CD14-positive monocyte (primary cell): ENCODE measurements around the gene STMP1. TPM values are rescaled to one million over a fixed set of nuclear protein-coding genes. Genes with fewer than 3 reads are reported as not detected.

Source experiments
- DNase-seq, 3 donors: peaks; one replicate each; pipeline ENCODE4 v3.0.0-alpha.2; 2011 to 2022
- H2AFZ ChIP-seq: 2 replicates; pipeline ENCODE4 v1.6.0; 2012; ENCODE audit warnings: mild to moderate bottlenecking, low read depth, low read length, inconsistent platforms; ENCODE audit not compliant: insufficient read depth, poor library complexity, severe bottlenecking
- H3K27ac ChIP-seq, 2 donors: 1 replicate in 1 of 2; 2 replicates in 1 of 2; pipeline ENCODE4 v1.5.1; 2012 to 2013; ENCODE audit warnings: low read length in 2 of 2, control low read depth in 1 of 2, inconsistent platforms in 1 of 2, low read depth in 1 of 2, mild to moderate bottlenecking in 1 of 2
- H3K27me3 ChIP-seq, 2 donors: one replicate each; pipeline versions ENCODE4 v1.6.0 to v1.6.1; 2011 to 2013; ENCODE audit warnings: low read length in 2 of 2; ENCODE audit not compliant: control insufficient read depth in 2 of 2, insufficient read depth in 2 of 2
- H3K36me3 ChIP-seq, 2 donors: replicated peaks in 1 of 2; 1 replicate in 1 of 2; 2 replicates in 1 of 2; pipeline versions ENCODE4 v1.5.1 to v1.6.1; 2012 to 2013; ENCODE audit warnings: low read length in 2 of 2, control low read depth in 1 of 2, inconsistent platforms in 1 of 2, mild to moderate bottlenecking in 1 of 2; ENCODE audit not compliant: insufficient read depth in 2 of 2, control insufficient read depth in 1 of 2
- H3K4me1 ChIP-seq, 2 donors: 1 replicate in 1 of 2; 2 replicates in 1 of 2; pipeline versions ENCODE4 v1.5.1 to v1.6.1; 2012 to 2013; ENCODE audit warnings: low read length in 2 of 2, control low read depth in 1 of 2, inconsistent platforms in 1 of 2, mild to moderate bottlenecking in 1 of 2, moderate library complexity in 1 of 2; ENCODE audit not compliant: insufficient read depth in 2 of 2, control insufficient read depth in 1 of 2
- H3K4me2 ChIP-seq: replicated peaks from 2 replicates; pipeline ENCODE3; 2012; ENCODE audit warnings: low read length, moderate library complexity, mild to moderate bottlenecking; ENCODE audit not compliant: poor library complexity, severe bottlenecking; ENCODE audit errors: extremely low read depth
- H3K4me3 ChIP-seq, 3 experiments: fragments of 200-600 bp in 1 of 3; sonication (generic) in 1 of 3; replicated peaks in 1 of 3; 1 replicate in 2 of 3; 2 replicates in 1 of 3; pipeline ENCODE4 v1.5.1; 2011 to 2013; ENCODE audit warnings: low read length in 3 of 3, mild to moderate bottlenecking in 3 of 3, control low read depth in 2 of 3, low read depth in 2 of 3, inconsistent platforms in 1 of 3, moderate library complexity in 1 of 3
- H3K79me2 ChIP-seq: 2 replicates; pipeline ENCODE4 v1.6.0; 2012; ENCODE audit warnings: mild to moderate bottlenecking, control low read depth, inconsistent platforms, low read length, moderate library complexity; ENCODE audit not compliant: insufficient read depth
- H3K9ac ChIP-seq: 2 replicates; pipeline ENCODE4 v1.6.0; 2017; ENCODE audit warnings: low read length, mild to moderate bottlenecking; ENCODE audit not compliant: insufficient read depth, poor library complexity, severe bottlenecking
- H3K9me3 ChIP-seq, 2 donors: replicated peaks in 1 of 2; 1 replicate in 1 of 2; 2 replicates in 1 of 2; pipeline versions ENCODE4 v1.5.1 to v1.6.1; 2012 to 2013; ENCODE audit warnings: low read length in 2 of 2, control low read depth in 1 of 2; ENCODE audit not compliant: control insufficient read depth in 1 of 2, insufficient read depth in 1 of 2
- H4K20me1 ChIP-seq: 2 replicates; pipeline ENCODE4 v1.6.0; 2012; ENCODE audit warnings: mild to moderate bottlenecking, low read length, control low read depth, moderate library complexity; ENCODE audit not compliant: insufficient read depth
- H3K27ac Mint-ChIP-seq, 7 donors: one replicate each; pipeline ENCODE4 v1.8.0; 2020; ENCODE audit warnings: mild to moderate bottlenecking in 7 of 7, mixed read lengths in 7 of 7, moderate library complexity in 6 of 7, inconsistent platforms in 2 of 7
- H3K27me3 Mint-ChIP-seq, 3 donors: one replicate each; pipeline ENCODE4 v1.8.0; 2021 to 2022; ENCODE audit warnings: low read depth in 3 of 3, mild to moderate bottlenecking in 3 of 3, mixed read lengths in 3 of 3, moderate library complexity in 3 of 3, inconsistent platforms in 1 of 3
- H3K36me3 Mint-ChIP-seq, 2 donors: one replicate each; pipeline ENCODE4 v1.8.0; 2020; ENCODE audit warnings: mixed read lengths in 2 of 2, inconsistent platforms in 1 of 2, mild to moderate bottlenecking in 1 of 2
- H3K4me1 Mint-ChIP-seq: one replicate; pipeline ENCODE4 v1.8.0; 2020; ENCODE audit warnings: mild to moderate bottlenecking, mixed read lengths
- H3K4me3 Mint-ChIP-seq, 2 donors: one replicate each; pipeline ENCODE4 v1.8.0; 2020; ENCODE audit warnings: mild to moderate bottlenecking in 2 of 2, mixed read lengths in 2 of 2, moderate library complexity in 1 of 2
- H3K9me3 Mint-ChIP-seq, 7 donors: one replicate each; pipeline ENCODE4 v1.8.0; 2020 to 2022; ENCODE audit warnings: mixed read lengths in 7 of 7, mild to moderate bottlenecking in 6 of 7, moderate library complexity in 6 of 7, inconsistent platforms in 2 of 7
- WGBS: methylation state at CpG from one replicate; pipeline ENCODE4 v1.1.5; 2013; ENCODE audit warnings: missing lambda C conversion rate; ENCODE audit not compliant: insufficient coverage; 5-methylcytosine and 5-hydroxymethylcytosine counted together
- intact Hi-C, 2 donors: fragments of 100-400 bp; cut with micrococcal nuclease; formaldehyde crosslinking; loops; one replicate each; pipeline versions ENCODE4 v1.15.0 to v1.15.1; 2023
- polyA plus RNA-seq, 3 donors: library from polyadenylated mRNA; depleted of rRNA in 1 of 3; unstranded in 2 of 3; stranded (reverse) in 1 of 3; fragments of 300-500 nt in 2 of 3; fragments of >200 nt in 1 of 3; fragmentation: Illumina TruSeq in 2 of 3; gene quantifications; 1 replicate in 2 of 3; 2 replicates in 1 of 3; pipeline ENCODE4 v1.2.3, GENCODE V29; 2012 to 2021
- TF ChIP-seq, protein P1 (sequence below): fragments of 200-600 bp; IDR thresholded peaks from one replicate; pipeline ENCODE4 v1.8.0; 2022; ENCODE audit warnings: antibody characterized with exemption, mild to moderate bottlenecking

STMP1 gene
- polyA plus RNA-seq, 3 donors, result 20.4 to 108 (median 88.8) TPM

DNA sequence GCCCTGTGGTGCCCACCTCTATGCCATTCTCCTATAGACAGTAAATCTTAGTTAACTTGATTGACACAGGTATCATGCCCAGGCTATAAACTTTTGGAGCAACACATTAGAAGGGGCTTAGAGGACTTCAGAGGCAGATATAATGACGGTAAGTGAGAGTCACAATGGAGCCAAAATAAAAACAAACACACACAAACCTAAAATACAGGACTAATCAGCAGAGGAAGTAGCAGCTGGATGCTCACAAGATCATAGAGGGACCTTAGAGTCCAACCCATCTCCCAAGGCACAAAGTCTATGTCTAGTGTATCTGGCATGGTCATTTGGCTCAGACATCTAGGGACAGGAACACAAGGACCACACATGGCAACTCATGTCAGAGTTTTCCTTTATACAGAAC lies 53.4 kb downstream of the STMP1 start:
- H3K9me3 ChIP-seq, result no peaks in the 10 kb centered on the region
- H3K36me3 Mint-ChIP-seq, result no peaks in the 10 kb centered on the region
- H3K79me2 ChIP-seq, result no peaks in the 10 kb centered on the region
- no peak overlapping the region for H3K4me3 Mint-ChIP-seq
- no peaks in the 10 kb centered on the region for H3K9me3 Mint-ChIP-seq
- no peaks in the 10 kb centered on the region for H3K36me3 ChIP-seq
- DNase-seq, result no peak
- peaks cover 0 to 4% (median 0%) of the 10 kb centered on the region in 3 donors for H3K27me3 Mint-ChIP-seq
- 80% methylated on average over 1 of the region's 1 CpG for WGBS
- H3K27ac Mint-ChIP-seq, result no peak overlapping the region
- H3K4me1 ChIP-seq, result no peaks in the 10 kb centered on the region
- H4K20me1 ChIP-seq, result no peaks in the 10 kb centered on the region
- H2AFZ ChIP-seq, result no peak overlapping the region
- no peak overlapping the region for H3K4me2 ChIP-seq
- intact Hi-C loops, result no loop called here
- H3K9ac ChIP-seq, result no peak overlapping the region
- no peak overlapping the region for H3K27ac ChIP-seq
- TF ChIP-seq, protein P1, sequence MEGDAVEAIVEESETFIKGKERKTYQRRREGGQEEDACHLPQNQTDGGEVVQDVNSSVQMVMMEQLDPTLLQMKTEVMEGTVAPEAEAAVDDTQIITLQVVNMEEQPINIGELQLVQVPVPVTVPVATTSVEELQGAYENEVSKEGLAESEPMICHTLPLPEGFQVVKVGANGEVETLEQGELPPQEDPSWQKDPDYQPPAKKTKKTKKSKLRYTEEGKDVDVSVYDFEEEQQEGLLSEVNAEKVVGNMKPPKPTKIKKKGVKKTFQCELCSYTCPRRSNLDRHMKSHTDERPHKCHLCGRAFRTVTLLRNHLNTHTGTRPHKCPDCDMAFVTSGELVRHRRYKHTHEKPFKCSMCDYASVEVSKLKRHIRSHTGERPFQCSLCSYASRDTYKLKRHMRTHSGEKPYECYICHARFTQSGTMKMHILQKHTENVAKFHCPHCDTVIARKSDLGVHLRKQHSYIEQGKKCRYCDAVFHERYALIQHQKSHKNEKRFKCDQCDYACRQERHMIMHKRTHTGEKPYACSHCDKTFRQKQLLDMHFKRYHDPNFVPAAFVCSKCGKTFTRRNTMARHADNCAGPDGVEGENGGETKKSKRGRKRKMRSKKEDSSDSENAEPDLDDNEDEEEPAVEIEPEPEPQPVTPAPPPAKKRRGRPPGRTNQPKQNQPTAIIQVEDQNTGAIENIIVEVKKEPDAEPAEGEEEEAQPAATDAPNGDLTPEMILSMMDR, result no peak
- no peaks in the 10 kb centered on the region for H3K27me3 ChIP-seq
- H3K4me3 ChIP-seq, result no peak overlapping the region
- H3K4me1 Mint-ChIP-seq, result peaks cover 3% of the 10 kb centered on the region

DNA sequence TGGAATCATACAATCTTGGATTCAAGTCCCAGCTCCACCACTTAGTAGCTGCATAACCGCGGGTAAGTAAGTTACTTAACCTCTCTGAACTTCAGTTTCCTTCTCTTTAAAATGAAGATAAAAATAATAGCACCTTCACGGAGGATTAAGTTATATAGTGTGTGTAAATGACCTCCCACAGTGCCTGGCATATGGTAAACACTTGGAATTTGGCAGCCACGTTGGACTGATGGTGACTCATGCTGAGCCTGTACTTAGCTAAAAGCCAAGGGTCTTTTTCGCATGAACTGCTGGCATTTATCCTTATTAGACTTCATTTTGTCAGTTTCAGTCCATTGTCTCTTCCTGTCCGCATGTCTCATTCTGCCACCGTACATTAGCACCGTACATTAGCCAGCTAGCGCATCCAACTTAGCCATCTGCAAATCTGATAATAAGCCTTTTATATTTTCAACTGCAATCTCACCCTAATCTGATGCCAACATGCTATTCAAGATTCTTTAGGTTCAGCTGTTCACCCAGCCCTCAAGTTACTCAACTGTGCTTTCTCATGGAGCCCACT lies 54.4 kb downstream of the STMP1 start:
- H2AFZ ChIP-seq, result no peak overlapping the region
- Mint-ChIP-seq H3K9me3 (peaks cover 0 to 3% (median 0%) of the 10 kb centered on the region in 7 donors), H3K36me3 (no peaks in the 10 kb centered on the region), H3K27ac (no peak overlapping the region), H3K27me3 (peaks cover 0 to 4% (median 2%) of the 10 kb centered on the region in 3 donors), H3K4me1 (peaks cover 3% of the 10 kb centered on the region), H3K4me3 (no peak overlapping the region)
- TF ChIP-seq, protein P1, result no peak
- H3K27me3 ChIP-seq, result no peaks in the 10 kb centered on the region
- H3K4me2 ChIP-seq, result no peak overlapping the region
- H3K36me3 ChIP-seq, result no peaks in the 10 kb centered on the region
- H4K20me1 ChIP-seq, result no peaks in the 10 kb centered on the region
- DNase-seq, result no peak
- no peak overlapping the region for H3K4me3 ChIP-seq
- no peaks in the 10 kb centered on the region for H3K79me2 ChIP-seq
- H3K27ac ChIP-seq, result no peak overlapping the region
- intact Hi-C loops, result no loop called here
- no peak overlapping the region for H3K9ac ChIP-seq
- WGBS, result 97% methylated on average over 6 of the region's 9 CpGs
- no peaks in the 10 kb centered on the region for H3K4me1 ChIP-seq
- no peaks in the 10 kb centered on the region for H3K9me3 ChIP-seq
